Stomach (tissue), 9 donors: ENCODE results near the gene ITPR1. TPM values are rescaled to one million over a fixed set of nuclear protein-coding genes. Genes with fewer than 3 reads are reported as not detected.

Experiments used
- DNase-seq, 2 donors: peaks; one replicate each; pipeline versions ENCODE4 v3.0.0 to v3.0.0-alpha.2; 2013 to 2019
- H3K27ac ChIP-seq, 5 donors: fragments of 200-600 bp in 4 of 5; sonication (generic) in 4 of 5; one replicate each; pipeline ENCODE4 v1.5.1; 2013 to 2019; ENCODE audit warnings: mild to moderate bottlenecking in 1 of 5, moderate library complexity in 1 of 5
- H3K27me3 ChIP-seq, 3 donors: fragments of 200-600 bp; sonication (generic); one replicate each; pipeline ENCODE4 v1.5.1; 2017 to 2019; ENCODE audit warnings: mixed run types in 1 of 3
- H3K36me3 ChIP-seq, 4 donors: fragments of 200-600 bp; sonication (generic); 1 replicate in 3 of 4; 2 replicates in 1 of 4; pipeline ENCODE4 v1.5.1; 2016 to 2019
- H3K4me1 ChIP-seq, 4 donors: fragments of 200-600 bp; sonication (generic); one replicate each; pipeline ENCODE4 v1.5.1; 2016 to 2019
- H3K4me3 ChIP-seq, 4 donors: fragments of 200-600 bp; sonication (generic) in 3 of 4; one replicate each; pipeline ENCODE4 v1.5.1; 2016 to 2019; ENCODE audit warnings: mild to moderate bottlenecking in 1 of 4
- H3K9me3 ChIP-seq, 4 donors: fragments of 200-600 bp; sonication (generic); one replicate each; pipeline ENCODE4 v1.5.1; 2016 to 2019
- EP300 ChIP-seq: sonication (generic); formaldehyde crosslinking; IDR thresholded peaks from one replicate; pipeline ENCODE4 v1.6.1; 2017; ENCODE audit warnings: antibody characterized with exemption
- POLR2A ChIP-seq, 4 donors: fragments of 450-650 bp; IDR thresholded peaks; one replicate each; pipeline ENCODE4 v1.6.1; 2016; ENCODE audit warnings: antibody characterized with exemption in 4 of 4, control low read depth in 2 of 4, mild to moderate bottlenecking in 1 of 4, moderate library complexity in 1 of 4
- POLR2AphosphoS5 ChIP-seq, 3 donors: sonication (generic); formaldehyde crosslinking; IDR thresholded peaks; one replicate each; pipeline ENCODE4 v1.6.1; 2016; ENCODE audit warnings: antibody characterized with exemption in 3 of 3
- WGBS, 5 donors: extraction: QIAGEN DNeasy Blood & Tissue Kit in 3 of 5; methylation state at CpG; one replicate each; pipeline versions ENCODE4 v1.1.5 to v1.1.7; 2013 to 2018; 5-methylcytosine and 5-hydroxymethylcytosine counted together
- intact Hi-C: fragments of 100-400 bp; cut with DNase I; formaldehyde crosslinking; loops from one replicate; pipeline ENCODE4 v1.15.1; 2023; ENCODE audit warnings: low total_unique reads
- polyA plus RNA-seq, 3 donors: library from polyadenylated mRNA; stranded (reverse); fragments of 200-250 nt; gene quantifications; one replicate each; pipeline ENCODE4 v1.2.3, GENCODE V29; 2013
- total RNA-seq, 5 donors: library from RNA; depleted of rRNA; stranded (reverse); fragments of >200 nt; gene quantifications; one replicate each; pipeline versions ENCODE4 v1.1.0 to v1.2.3, GENCODE V29; 2014 to 2016
- TF ChIP-seq, protein P1 (sequence below), 7 experiments: fragments of 450-650 bp in 4 of 7; fragments of 200-600 bp in 3 of 7; sonication (generic) in 3 of 7; IDR thresholded peaks; one replicate each; pipeline ENCODE4 v1.5.1; 2016 to 2019; ENCODE audit warnings: antibody characterized with exemption in 7 of 7, control low read depth in 2 of 7, mild to moderate bottlenecking in 1 of 7
- donor health status: healthy with polysubstance abuse.
- donor health status: Bipolar disorder and iron deficiency.
- donor health status: healthy.

The ITPR1 gene
- total and polyA plus RNA-seq, 8 donors = 6.6 to 192 (median 32.9) TPM

- 66 to 83% (median 76%) methylated on average over 4 of the region's 4 CpGs for WGBS, 5 donors
- no peaks in the 10 kb centered on the region for H3K36me3 ChIP-seq
- no peaks in the 10 kb centered on the region for H3K27me3 ChIP-seq
- TF ChIP-seq EP300 (no peak), POLR2A (IDR thresholded peaks at IDR 0.05) (no peak), POLR2AphosphoS5 (IDR thresholded peaks at IDR 0.05) (no peak)
- TF ChIP-seq, protein P1, sequence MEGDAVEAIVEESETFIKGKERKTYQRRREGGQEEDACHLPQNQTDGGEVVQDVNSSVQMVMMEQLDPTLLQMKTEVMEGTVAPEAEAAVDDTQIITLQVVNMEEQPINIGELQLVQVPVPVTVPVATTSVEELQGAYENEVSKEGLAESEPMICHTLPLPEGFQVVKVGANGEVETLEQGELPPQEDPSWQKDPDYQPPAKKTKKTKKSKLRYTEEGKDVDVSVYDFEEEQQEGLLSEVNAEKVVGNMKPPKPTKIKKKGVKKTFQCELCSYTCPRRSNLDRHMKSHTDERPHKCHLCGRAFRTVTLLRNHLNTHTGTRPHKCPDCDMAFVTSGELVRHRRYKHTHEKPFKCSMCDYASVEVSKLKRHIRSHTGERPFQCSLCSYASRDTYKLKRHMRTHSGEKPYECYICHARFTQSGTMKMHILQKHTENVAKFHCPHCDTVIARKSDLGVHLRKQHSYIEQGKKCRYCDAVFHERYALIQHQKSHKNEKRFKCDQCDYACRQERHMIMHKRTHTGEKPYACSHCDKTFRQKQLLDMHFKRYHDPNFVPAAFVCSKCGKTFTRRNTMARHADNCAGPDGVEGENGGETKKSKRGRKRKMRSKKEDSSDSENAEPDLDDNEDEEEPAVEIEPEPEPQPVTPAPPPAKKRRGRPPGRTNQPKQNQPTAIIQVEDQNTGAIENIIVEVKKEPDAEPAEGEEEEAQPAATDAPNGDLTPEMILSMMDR (IDR thresholded peaks at IDR 0.05) = no peak
- no peak overlapping the region for H3K27ac ChIP-seq
- peak in 1 of 2 donors; percentile 14 for DNase-seq
- H3K4me3 ChIP-seq = no peak overlapping the region
- no peaks in the 10 kb centered on the region for H3K9me3 ChIP-seq
- intact Hi-C loops = no loop called here
- peaks cover 0 to 21% (median 7%) of the 10 kb centered on the region in 4 donors for H3K4me1 ChIP-seq
Measured at GRCh38 chr3:4606911-4607310, 113.8 kb downstream of the ITPR1 start.

DNA sequence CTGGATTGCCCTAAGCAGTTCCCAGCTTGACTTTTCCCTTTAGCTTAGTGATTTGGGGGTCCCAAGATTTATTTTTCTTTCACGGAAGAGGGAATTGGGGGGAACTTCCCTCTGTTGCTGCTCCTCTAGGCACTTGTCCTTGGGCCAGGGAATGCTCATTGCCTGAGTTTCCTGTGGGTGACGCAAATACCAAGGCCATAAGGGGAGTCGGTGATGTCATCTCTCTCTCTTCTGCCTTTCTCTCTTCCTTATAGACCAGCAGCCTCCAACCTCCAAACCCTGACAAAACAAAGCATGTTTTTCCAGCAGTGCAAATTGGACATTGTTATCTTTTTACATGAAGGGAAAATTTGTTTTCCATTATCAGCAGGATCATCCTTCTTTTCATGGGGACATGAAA, 120.2 kb downstream of the ITPR1 start:
- no peak overlapping the region for H3K27ac ChIP-seq
- TF ChIP-seq POLR2AphosphoS5 (IDR thresholded peaks at IDR 0.05) (no peak), POLR2A (IDR thresholded peaks at IDR 0.05) (no peak)
- H3K27me3 ChIP-seq = no peaks in the 10 kb centered on the region
- H3K4me3 ChIP-seq = no peak overlapping the region
- H3K9me3 ChIP-seq = no peaks in the 10 kb centered on the region
- no peak for DNase-seq
- H3K36me3 ChIP-seq = no peaks in the 10 kb centered on the region
- WGBS, 5 donors = 76 to 88% (median 80%) methylated on average over 3 of the region's 3 CpGs
- intact Hi-C loops = no loop called here
- peaks cover 0 to 9% (median 0%) of the 10 kb centered on the region in 4 donors for H3K4me1 ChIP-seq

DNA sequence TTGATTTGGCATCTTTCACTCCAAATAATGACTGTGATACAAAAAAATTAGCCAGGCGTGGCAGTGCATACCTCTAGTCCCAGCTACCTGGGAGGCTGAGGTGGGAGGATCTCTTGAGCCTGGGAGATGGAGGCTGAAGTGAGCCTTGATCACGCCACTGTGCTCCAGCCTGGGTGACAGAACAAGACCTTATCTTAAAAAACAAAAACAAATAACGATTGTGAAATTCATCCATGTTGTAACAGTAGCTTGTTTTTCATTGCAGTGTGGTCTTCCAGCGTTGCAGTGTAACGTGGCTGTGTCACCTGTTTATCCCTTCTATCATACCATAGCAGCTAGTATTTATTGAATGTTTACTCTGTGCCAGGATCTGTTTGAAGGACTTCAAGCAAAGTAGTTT, 120.9 kb downstream of the ITPR1 start:
- H3K4me1 ChIP-seq = peaks cover 0 to 9% (median 5%) of the 10 kb centered on the region in 4 donors
- H3K27me3 ChIP-seq = no peaks in the 10 kb centered on the region
- H3K9me3 ChIP-seq = no peaks in the 10 kb centered on the region
- intact Hi-C loops = no loop called here
- TF ChIP-seq, protein P1 (IDR thresholded peaks at IDR 0.05) = no peak
- TF ChIP-seq POLR2A (IDR thresholded peaks at IDR 0.05) (no peak), POLR2AphosphoS5 (IDR thresholded peaks at IDR 0.05) (no peak), EP300 (no peak)
- DNase-seq = no peak
- H3K4me3 ChIP-seq = no peak overlapping the region
- no peaks in the 10 kb centered on the region for H3K36me3 ChIP-seq
- 64 to 78% (median 70%) methylated on average over 5 of the region's 5 CpGs for WGBS, 5 donors
- peak overlapping the region in 1 of 5 donors; percentile 14 for H3K27ac ChIP-seq

DNA sequence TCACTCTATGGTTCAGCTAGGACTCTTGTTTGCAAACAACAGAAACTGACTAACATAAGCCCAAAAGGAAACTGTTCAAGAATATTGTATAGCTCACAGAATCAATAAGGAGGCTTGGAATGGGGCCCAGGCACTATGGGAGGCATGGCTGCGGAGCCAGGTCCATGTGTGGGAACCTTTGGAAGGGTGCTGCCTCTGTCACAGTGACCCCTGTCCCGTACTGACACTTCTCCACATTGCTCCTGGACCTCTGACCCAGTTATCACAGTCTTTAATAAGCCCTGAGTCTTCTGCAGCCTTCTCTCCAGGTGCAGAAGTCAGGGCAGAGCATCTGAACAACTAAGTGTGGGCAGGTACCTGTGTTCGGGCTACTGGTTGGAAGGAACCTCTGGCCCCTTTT, 121.8 kb downstream of the ITPR1 start:
- TF ChIP-seq POLR2A (IDR thresholded peaks at IDR 0.05) = no peak
- TF ChIP-seq, protein P1 (IDR thresholded peaks at IDR 0.05) = no peak
- no peak for TF ChIP-seq EP300
- no peak for TF ChIP-seq POLR2AphosphoS5 (IDR thresholded peaks at IDR 0.05)
- H3K4me1 ChIP-seq = peaks cover 0 to 9% (median 5%) of the 10 kb centered on the region in 4 donors
- 58 to 84% (median 69%) methylated on average over 3 of the region's 3 CpGs for WGBS, 5 donors
- intact Hi-C loops = no loop called here
- no peaks in the 10 kb centered on the region for H3K9me3 ChIP-seq
- H3K27ac ChIP-seq = peak overlapping the region in 1 of 5 donors; percentile 31
- no peak overlapping the region for H3K4me3 ChIP-seq
- H3K36me3 ChIP-seq = no peaks in the 10 kb centered on the region
- no peaks in the 10 kb centered on the region for H3K27me3 ChIP-seq
- DNase-seq = no peak

DNA sequence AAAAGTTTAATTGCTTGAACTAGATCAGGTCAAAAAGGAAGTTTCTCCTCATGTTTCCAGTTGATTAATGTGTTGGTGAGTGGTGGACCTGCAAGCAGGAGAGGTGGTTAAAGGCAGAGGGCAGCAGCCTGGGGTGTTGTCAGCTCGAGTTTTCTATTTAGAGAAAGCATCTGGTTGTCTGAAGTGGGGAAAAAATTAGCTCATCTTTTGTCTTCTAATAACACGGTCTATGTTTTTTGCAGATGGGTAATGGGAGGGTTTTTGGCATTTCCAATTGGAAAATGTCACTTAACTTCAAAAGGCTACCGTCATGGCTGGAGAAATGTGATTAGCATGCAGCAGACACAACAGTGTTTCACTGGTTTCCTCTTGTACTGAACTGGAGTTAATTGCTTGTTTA, 122.6 kb downstream of the ITPR1 start:
- no peak for TF ChIP-seq POLR2AphosphoS5 (IDR thresholded peaks at IDR 0.05)
- peak in 1 of 2 donors; percentile 29 for DNase-seq
- Histone ChIP-seq H3K9me3 (no peaks in the 10 kb centered on the region), H3K4me1 (peaks cover 0 to 9% (median 5%) of the 10 kb centered on the region in 4 donors), H3K4me3 (no peak overlapping the region), H3K36me3 (no peaks in the 10 kb centered on the region), H3K27ac (no peak overlapping the region), H3K27me3 (no peaks in the 10 kb centered on the region)
- 43 to 64% (median 53%) methylated on average over 3 of the region's 3 CpGs for WGBS, 5 donors
- intact Hi-C loops = no loop called here
